ENCODE data around the gene SH3RF3. TPM values are rescaled to one million over a fixed set of nuclear protein-coding genes. Genes with fewer than 3 reads are reported as not detected.

Gene SH3RF3
- total RNA-seq, 1 experiment from 2014 or later = not detected

- TF ChIP-seq, protein P1, sequence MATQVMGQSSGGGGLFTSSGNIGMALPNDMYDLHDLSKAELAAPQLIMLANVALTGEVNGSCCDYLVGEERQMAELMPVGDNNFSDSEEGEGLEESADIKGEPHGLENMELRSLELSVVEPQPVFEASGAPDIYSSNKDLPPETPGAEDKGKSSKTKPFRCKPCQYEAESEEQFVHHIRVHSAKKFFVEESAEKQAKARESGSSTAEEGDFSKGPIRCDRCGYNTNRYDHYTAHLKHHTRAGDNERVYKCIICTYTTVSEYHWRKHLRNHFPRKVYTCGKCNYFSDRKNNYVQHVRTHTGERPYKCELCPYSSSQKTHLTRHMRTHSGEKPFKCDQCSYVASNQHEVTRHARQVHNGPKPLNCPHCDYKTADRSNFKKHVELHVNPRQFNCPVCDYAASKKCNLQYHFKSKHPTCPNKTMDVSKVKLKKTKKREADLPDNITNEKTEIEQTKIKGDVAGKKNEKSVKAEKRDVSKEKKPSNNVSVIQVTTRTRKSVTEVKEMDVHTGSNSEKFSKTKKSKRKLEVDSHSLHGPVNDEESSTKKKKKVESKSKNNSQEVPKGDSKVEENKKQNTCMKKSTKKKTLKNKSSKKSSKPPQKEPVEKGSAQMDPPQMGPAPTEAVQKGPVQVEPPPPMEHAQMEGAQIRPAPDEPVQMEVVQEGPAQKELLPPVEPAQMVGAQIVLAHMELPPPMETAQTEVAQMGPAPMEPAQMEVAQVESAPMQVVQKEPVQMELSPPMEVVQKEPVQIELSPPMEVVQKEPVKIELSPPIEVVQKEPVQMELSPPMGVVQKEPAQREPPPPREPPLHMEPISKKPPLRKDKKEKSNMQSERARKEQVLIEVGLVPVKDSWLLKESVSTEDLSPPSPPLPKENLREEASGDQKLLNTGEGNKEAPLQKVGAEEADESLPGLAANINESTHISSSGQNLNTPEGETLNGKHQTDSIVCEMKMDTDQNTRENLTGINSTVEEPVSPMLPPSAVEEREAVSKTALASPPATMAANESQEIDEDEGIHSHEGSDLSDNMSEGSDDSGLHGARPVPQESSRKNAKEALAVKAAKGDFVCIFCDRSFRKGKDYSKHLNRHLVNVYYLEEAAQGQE (IDR thresholded peaks at IDR 0.05; ENCODE audit: low read depth) = no peak
- TF ChIP-seq FOSL1 (IDR thresholded peaks at IDR 0.05; ENCODE audit: low read depth) = no peak
- TF ChIP-seq SIN3A (IDR thresholded peaks at IDR 0.05; ENCODE audit: low read depth) = no peak
Observed at GRCh38 chr2:109211315-109211714, 82.3 kb downstream of the SH3RF3 start (continued).

DNA sequence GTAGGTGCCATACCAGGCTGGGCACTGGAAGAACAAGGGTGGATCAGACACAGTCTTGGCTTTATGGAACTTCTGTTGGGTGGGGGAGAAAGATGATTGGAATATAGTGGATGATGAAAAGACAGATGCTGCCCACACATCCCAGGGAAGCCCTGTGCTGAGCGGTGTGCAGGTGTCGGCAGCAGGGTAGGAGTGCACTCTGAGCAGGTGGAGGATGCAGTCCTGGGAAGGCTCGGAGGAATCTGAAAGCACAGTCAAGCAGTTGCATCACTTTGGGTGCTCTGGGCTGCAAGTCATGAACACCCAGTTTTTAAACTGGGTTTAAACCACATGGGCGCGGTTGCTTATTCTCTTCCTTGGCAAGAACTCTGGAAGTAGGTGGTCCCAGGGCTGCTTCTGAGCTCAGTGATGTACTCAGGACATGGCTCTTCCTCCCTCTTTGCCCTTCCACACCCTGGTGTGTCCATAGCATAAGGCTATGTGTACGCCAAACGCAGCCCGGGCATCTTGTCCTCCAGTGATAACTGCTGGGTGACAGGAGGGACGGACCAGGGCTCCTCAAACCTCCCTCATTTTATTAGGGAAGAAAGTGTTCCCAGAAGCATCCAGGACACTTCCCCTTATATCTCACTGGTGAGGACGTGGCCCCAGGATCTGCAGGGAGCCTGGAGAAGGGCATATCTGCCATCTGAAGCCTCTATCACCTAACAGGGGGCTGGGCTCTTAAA, 84.0 kb downstream of the SH3RF3 start:
- Histone ChIP-seq H3K36me3 (ENCODE audit: control insufficient read depth in 1 of 2, insufficient read depth in 2 of 2, low read length in 2 of 2) (no peaks in the 10 kb centered on the region), H3K4me2 (ENCODE audit: low read length) (no peak overlapping the region), H4K20me1 (ENCODE audit: insufficient read depth) (no peaks in the 10 kb centered on the region), H3K27ac (ENCODE audit: low read depth, low read length) (no peak overlapping the region), H3K9me2 (ENCODE audit: insufficient read depth) (no peaks in the 10 kb centered on the region), H3K4me3 (replicated peaks in 1 of 2; ENCODE audit: low read depth in 1 of 2, low read length in 2 of 2) (no peak overlapping the region), H3K4me1 (ENCODE audit: control insufficient read depth in 1 of 2, insufficient read depth in 2 of 2, low read length in 2 of 2) (peaks cover 15 to 22% of the 10 kb centered on the region in 2 experiments; a peak in 3 of 4 replicates), H3K27me3 (ENCODE audit: insufficient read depth, low read length) (peaks cover 3% of the 10 kb centered on the region; the same call in 1 of the 2 replicates), H2AFZ (ENCODE audit: low read depth, low read length, poor library complexity, severe bottlenecking) (no peak overlapping the region), H3K79me2 (ENCODE audit: insufficient read depth, low read length) (no peaks in the 10 kb centered on the region), H3K9ac (ENCODE audit: low read length) (no peak overlapping the region), H3K9me3 (ENCODE audit: control insufficient read depth in 1 of 2, insufficient read depth in 1 of 2, low read depth in 1 of 2, low read length in 2 of 2) (no peaks in the 10 kb centered on the region)
- DNase-seq (ENCODE audit: low read depth, low spot score) (no peak), ATAC-seq (no peak)
- CTCF ChIA-PET = no interaction called here
- TF ChIP-seq CTCF (IDR thresholded peaks at IDR 0.05 in 2 of 3, conservative IDR thresholded peaks at IDR 0.05 in 1 of 3; ENCODE audit: borderline replicate concordance in 1 of 3, insufficient read depth in 1 of 3, low read depth in 2 of 3, low read length in 2 of 3) (no peak), EZH2phosphoT487 (IDR thresholded peaks at IDR 0.05; ENCODE audit: borderline replicate concordance) (no peak)
- TF ChIP-seq, protein P2, sequence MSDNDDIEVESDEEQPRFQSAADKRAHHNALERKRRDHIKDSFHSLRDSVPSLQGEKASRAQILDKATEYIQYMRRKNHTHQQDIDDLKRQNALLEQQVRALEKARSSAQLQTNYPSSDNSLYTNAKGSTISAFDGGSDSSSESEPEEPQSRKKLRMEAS (IDR thresholded peaks at IDR 0.05) = no peak
- POLR2A ChIA-PET = no interaction called here
- RAD21 ChIA-PET (ENCODE audit: low non-redundant PET in 1 of 2, low total read pairs in 2 of 2, uncharacterized antibody in 2 of 2, unreplicated experiment in 2 of 2) = no interaction called here
- intact Hi-C loops (cut with micrococcal nuclease) = no loop called here
- BruUV-seq (replicated peaks) = no TSS peak

Data from HCT116 (cell line).